ENCODE results near the gene IQCK.

IQCK gene, protein sequence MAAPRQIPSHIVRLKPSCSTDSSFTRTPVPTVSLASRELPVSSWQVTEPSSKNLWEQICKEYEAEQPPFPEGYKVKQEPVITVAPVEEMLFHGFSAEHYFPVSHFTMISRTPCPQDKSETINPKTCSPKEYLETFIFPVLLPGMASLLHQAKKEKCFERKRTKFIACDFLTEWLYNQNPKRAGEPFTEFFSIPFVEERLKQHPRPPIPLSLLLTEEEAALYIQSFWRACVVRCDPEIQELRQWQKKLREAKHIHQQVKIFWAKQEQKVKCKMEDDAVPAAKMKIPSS

DNA sequence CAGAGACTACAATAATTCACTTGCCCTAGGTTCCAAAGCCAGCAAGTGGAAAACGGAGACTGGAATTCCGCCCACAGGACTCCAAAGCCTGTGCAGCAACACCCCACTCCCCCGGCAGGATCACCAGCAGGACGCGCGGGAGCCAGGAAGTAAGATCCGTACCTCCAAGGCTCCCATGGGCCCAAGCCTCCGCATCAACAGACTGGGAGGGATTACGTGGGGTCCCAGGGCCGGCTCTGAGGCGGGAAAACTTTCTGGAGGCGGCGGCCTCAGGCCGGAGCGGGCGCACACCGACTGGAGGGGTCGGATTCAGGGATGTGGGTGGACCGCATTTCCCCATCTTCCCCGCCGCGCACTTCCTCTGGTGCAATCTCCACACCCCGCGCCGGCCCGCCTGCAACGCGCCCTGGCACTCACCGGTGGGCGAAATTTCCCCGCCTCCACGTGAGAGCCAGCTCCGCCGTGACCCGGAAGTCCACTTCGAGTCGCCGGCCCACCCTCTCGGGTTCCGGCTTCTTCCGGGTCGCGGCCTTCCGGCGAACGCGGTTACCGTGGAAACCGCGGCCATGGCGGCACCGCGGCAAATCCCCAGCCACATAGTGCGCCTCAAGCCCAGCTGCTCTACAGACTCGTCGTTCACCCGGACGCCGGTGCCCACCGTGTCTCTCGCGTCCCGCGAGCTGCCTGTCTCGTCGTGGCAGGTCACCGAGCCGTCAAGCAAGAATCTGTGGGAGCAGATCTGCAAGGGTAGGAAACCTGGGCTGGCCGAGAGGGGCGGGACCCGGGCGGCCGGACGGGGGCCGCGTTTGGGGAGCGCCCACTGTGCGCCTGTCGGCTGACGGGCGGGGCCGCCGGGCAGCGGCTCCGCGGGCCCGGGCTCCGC is at the start of gene IQCK, which contains the start of gene KNOP1:
Gene IQCK (plus strand): TSS at position 531 of the 883 bp plus-strand sequence. CDS start 36 bp downstream, at position 567.
Gene KNOP1 (minus strand): TSS at position 487 of the 883 bp plus-strand sequence. CDS start 3,192 bp downstream, outside the sequence.
- H3K9me3 ChIP-seq (ENCODE audit: severe bottlenecking): no peaks in the 10 kb centered on the region
- peak within 1 kb of the TSS; percentile 90 for H3K4me3 ChIP-seq (ENCODE audit: severe bottlenecking)
- no peaks in the 10 kb centered on the region for H3K27me3 ChIP-seq (ENCODE audit: insufficient read depth, poor library complexity, severe bottlenecking)
- DNase-seq (ENCODE audit: low spot score) (peak; percentile 89), ATAC-seq (ENCODE audit: low read depth) (peak; percentile 85)
- peak within 1 kb of the TSS; percentile 71 for H3K27ac ChIP-seq (ENCODE audit: poor library complexity, severe bottlenecking)
- H3K36me3 ChIP-seq (ENCODE audit: low read depth): peaks cover 18% of the 10 kb centered on the region
- peaks cover 3% of the 10 kb centered on the region for H3K4me1 ChIP-seq (ENCODE audit: insufficient read depth, poor library complexity, severe bottlenecking)
- TF ChIP-seq, protein P1, sequence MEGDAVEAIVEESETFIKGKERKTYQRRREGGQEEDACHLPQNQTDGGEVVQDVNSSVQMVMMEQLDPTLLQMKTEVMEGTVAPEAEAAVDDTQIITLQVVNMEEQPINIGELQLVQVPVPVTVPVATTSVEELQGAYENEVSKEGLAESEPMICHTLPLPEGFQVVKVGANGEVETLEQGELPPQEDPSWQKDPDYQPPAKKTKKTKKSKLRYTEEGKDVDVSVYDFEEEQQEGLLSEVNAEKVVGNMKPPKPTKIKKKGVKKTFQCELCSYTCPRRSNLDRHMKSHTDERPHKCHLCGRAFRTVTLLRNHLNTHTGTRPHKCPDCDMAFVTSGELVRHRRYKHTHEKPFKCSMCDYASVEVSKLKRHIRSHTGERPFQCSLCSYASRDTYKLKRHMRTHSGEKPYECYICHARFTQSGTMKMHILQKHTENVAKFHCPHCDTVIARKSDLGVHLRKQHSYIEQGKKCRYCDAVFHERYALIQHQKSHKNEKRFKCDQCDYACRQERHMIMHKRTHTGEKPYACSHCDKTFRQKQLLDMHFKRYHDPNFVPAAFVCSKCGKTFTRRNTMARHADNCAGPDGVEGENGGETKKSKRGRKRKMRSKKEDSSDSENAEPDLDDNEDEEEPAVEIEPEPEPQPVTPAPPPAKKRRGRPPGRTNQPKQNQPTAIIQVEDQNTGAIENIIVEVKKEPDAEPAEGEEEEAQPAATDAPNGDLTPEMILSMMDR (IDR thresholded peaks at IDR 0.05; ENCODE audit: poor library complexity, severe bottlenecking): no peak

DNA sequence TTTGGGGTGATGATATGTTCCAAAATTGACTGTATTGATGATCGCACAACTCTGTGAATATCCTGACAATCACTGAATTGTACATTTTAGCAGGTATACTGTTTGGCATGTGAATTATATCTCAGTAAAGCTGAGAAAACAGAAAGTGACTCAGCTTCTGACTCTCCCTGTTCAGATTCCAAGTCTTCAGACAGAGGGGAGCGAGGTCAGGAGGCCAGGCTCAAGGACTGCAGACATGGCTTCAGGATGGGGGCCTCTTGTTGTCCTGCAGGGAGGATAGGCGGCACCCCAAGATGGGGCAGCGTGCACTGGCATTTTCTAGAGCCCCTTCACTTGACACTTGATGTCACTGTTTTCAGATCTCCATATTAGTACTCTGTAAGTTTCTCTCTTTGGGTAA is 45.7 kb upstream of the IQCK start:
- DNase-seq (ENCODE audit: low spot score): no peak
- H3K36me3 ChIP-seq (ENCODE audit: low read depth): no peaks in the 10 kb centered on the region
- TF ChIP-seq, protein P1 (IDR thresholded peaks at IDR 0.05; ENCODE audit: poor library complexity, severe bottlenecking): no peak
- H3K4me3 ChIP-seq (ENCODE audit: severe bottlenecking): no peak overlapping the region
- no peaks in the 10 kb centered on the region for H3K4me1 ChIP-seq (ENCODE audit: insufficient read depth, poor library complexity, severe bottlenecking)
- no peaks in the 10 kb centered on the region for H3K9me3 ChIP-seq (ENCODE audit: severe bottlenecking)
- no peaks in the 10 kb centered on the region for H3K27me3 ChIP-seq (ENCODE audit: insufficient read depth, poor library complexity, severe bottlenecking)
- H3K27ac ChIP-seq (ENCODE audit: poor library complexity, severe bottlenecking): no peak overlapping the region
- 0 out of 3 replicates have a peak, but pooled peaks have one; percentile 14 for ATAC-seq (ENCODE audit: low read depth)

DNA sequence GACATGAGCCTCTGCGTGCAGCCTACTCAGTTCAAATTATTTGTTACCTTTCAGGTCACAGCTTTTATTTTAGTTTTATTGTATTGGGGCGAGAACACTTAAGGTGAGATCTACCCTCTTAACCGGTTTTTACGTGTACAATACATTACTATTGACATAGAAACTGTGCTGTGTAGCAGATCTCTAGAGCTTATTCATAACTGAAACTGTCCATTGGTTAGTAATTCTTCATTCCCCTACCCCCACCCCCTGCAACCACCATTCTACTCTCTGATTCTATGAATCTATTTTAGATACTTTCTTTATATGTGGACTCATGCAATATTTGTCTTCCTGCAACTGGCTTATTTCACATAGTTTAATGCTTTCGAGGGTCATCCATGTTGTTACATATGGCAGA is 43.6 kb upstream of the IQCK start:
- no peak for DNase-seq (ENCODE audit: low spot score)
- Histone ChIP-seq H3K27me3 (ENCODE audit: insufficient read depth, poor library complexity, severe bottlenecking) (no peaks in the 10 kb centered on the region), H3K4me3 (ENCODE audit: severe bottlenecking) (no peak overlapping the region), H3K4me1 (ENCODE audit: insufficient read depth, poor library complexity, severe bottlenecking) (no peaks in the 10 kb centered on the region), H3K27ac (ENCODE audit: poor library complexity, severe bottlenecking) (no peak overlapping the region), H3K36me3 (ENCODE audit: low read depth) (no peaks in the 10 kb centered on the region), H3K9me3 (ENCODE audit: severe bottlenecking) (no peaks in the 10 kb centered on the region)
- no peak for ATAC-seq (ENCODE audit: low read depth)
- TF ChIP-seq, protein P1 (IDR thresholded peaks at IDR 0.05; ENCODE audit: poor library complexity, severe bottlenecking): no peak

DNA sequence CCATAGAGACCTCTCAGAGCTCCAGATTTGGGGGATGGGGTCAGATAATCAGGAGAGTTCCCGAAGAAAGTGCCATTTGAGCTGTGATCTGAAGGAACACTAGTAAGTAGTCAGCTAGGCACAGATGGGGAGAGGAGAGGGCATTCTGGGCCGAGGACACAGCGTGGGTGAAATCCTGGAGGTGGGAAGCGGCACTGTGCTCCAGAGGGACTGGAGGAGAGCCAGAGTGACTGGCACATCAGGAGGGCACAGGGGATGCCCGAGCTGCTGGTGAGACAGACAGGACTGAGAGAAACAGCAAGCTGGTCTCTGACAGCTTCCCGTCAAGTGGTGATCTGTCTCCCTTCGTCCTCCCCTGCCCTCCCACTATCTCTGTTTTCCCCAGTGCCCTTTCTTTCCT is 40.7 kb upstream of the IQCK start:
- no peaks in the 10 kb centered on the region for H3K9me3 ChIP-seq (ENCODE audit: severe bottlenecking)
- H3K4me3 ChIP-seq (ENCODE audit: severe bottlenecking): no peak overlapping the region
- DNase-seq (ENCODE audit: low spot score): no peak
- H3K27ac ChIP-seq (ENCODE audit: poor library complexity, severe bottlenecking): no peak overlapping the region
- ATAC-seq (ENCODE audit: low read depth): no peak
- H3K27me3 ChIP-seq (ENCODE audit: insufficient read depth, poor library complexity, severe bottlenecking): no peaks in the 10 kb centered on the region
- H3K36me3 ChIP-seq (ENCODE audit: low read depth): no peaks in the 10 kb centered on the region
- TF ChIP-seq, protein P1 (IDR thresholded peaks at IDR 0.05; ENCODE audit: poor library complexity, severe bottlenecking): no peak
- H3K4me1 ChIP-seq (ENCODE audit: insufficient read depth, poor library complexity, severe bottlenecking): no peaks in the 10 kb centered on the region

Measured in RWPE2 (cell line).